PC-3 (cell line): Measurements from ENCODE around the gene SUGP1. TPM values are rescaled to one million over a fixed set of nuclear protein-coding genes. Genes with fewer than 3 reads are reported as not detected.

Source experiments
- ATAC-seq: fragments of 200-7000 bp; cut with Tn5 transposase; 2 replicates; pipeline ENCODE4 v1.9.1; 2020; ENCODE audit warnings: mild to moderate bottlenecking, moderate library complexity
- BruUV-seq: library from RNA; stranded (reverse); fragments of 400-500 nt; replicated peaks from 2 replicates; lab custom pipeline; 2021; lab: Mats Ljungman, UMichigan
- CTCF ChIA-PET: fragments of 300-600 bp; sonication (Branson Sonifier 250); formaldehyde crosslinking; loops from one replicate; lab custom pipeline; 2022; ENCODE audit warnings: antibody characterized with exemption; lab: Charles Lee
- POLR2A ChIA-PET: fragments of 300-600 bp; sonication (Branson Sonifier 250); formaldehyde crosslinking; loops from one replicate; lab custom pipeline; 2022; ENCODE audit warnings: antibody characterized with exemption; ENCODE audit not compliant: unreplicated experiment; lab: Charles Lee
- DNase-seq: peaks from one replicate; pipeline ENCODE4 v3.0.0-alpha.2; 2015
- H2AFZ ChIP-seq: fragments of 300-600 bp; sonication (generic); 2 replicates; pipeline ENCODE4 v1.6.0; 2016; ENCODE audit warnings: antibody characterized with exemption, low read length
- H3F3A ChIP-seq: fragments of 300-600 bp; sonication (generic); one replicate; pipeline ENCODE4 v1.6.0; 2017; ENCODE audit warnings: antibody characterized with exemption, low read length, control low read depth, mild to moderate bottlenecking; ENCODE audit not compliant: unreplicated experiment
- H3K27ac ChIP-seq: fragments of 300-600 bp; sonication (generic); 2 replicates; pipeline ENCODE4 v1.5.1; 2016; ENCODE audit warnings: mild to moderate bottlenecking, low read length
- H3K27me3 ChIP-seq: fragments of 300-600 bp; sonication (generic); 2 replicates; pipeline ENCODE4 v1.6.1; 2016; ENCODE audit warnings: low read length, mixed read lengths
- H3K36me3 ChIP-seq: fragments of 300-600 bp; sonication (generic); 2 replicates; pipeline ENCODE4 v1.6.1; 2016; ENCODE audit warnings: low read depth, mixed run types, low read length, mixed read lengths
- H3K4me1 ChIP-seq: fragments of 300-600 bp; sonication (generic); 2 replicates; pipeline ENCODE4 v1.5.1; 2016; ENCODE audit warnings: low read length; ENCODE audit not compliant: insufficient read depth
- H3K4me2 ChIP-seq: fragments of 300-600 bp; sonication (generic); 2 replicates; pipeline ENCODE4 v1.6.0; 2016; ENCODE audit warnings: low read length
- H3K4me3 ChIP-seq: fragments of 300-600 bp; sonication (generic); 2 replicates; pipeline ENCODE4 v1.5.1; 2016; ENCODE audit warnings: mild to moderate bottlenecking, low read length, mixed read lengths
- H3K79me2 ChIP-seq: fragments of 300-600 bp; sonication (generic); 2 replicates; pipeline ENCODE4 v1.6.1; 2017; ENCODE audit warnings: low read length, mixed read lengths
- H3K9ac ChIP-seq: fragments of 300-600 bp; sonication (generic); 2 replicates; pipeline ENCODE4 v1.6.0; 2016; ENCODE audit warnings: mild to moderate bottlenecking, low read length
- H3K9me2 ChIP-seq: fragments of 300-600 bp; sonication (generic); replicated peaks from 2 replicates; pipeline ENCODE4 v1.6.1; 2016; ENCODE audit warnings: mixed run types, low read length, mixed read lengths
- H3K9me3 ChIP-seq: fragments of 300-600 bp; sonication (generic); 2 replicates; pipeline ENCODE4 v1.6.1; 2016; ENCODE audit warnings: low read length, mixed read lengths
- H4K20me1 ChIP-seq: fragments of 300-600 bp; sonication (generic); 2 replicates; pipeline ENCODE4 v1.6.1; 2016; ENCODE audit warnings: low read length, mixed read lengths
- EZH2 ChIP-seq: fragments of 300-600 bp; sonication (generic); IDR thresholded peaks from one replicate; pipeline ENCODE4 v1.6.1; 2017; ENCODE audit warnings: antibody characterized with exemption, mild to moderate bottlenecking, low read length; ENCODE audit not compliant: unreplicated experiment
- EZH2phosphoT487 ChIP-seq: fragments of 300-600 bp; sonication (generic); IDR thresholded peaks from 2 replicates; pipeline ENCODE4 v1.6.1; 2018; ENCODE audit warnings: mild to moderate bottlenecking, antibody characterized with exemption, low read length, borderline replicate concordance
- intact Hi-C: fragments of 100-400 bp; cut with micrococcal nuclease; formaldehyde crosslinking; loops from 2 replicates; pipeline ENCODE4 v1.9.0; 2023
- total RNA-seq: library from RNA; depleted of rRNA; stranded (reverse); fragments of >200 nt; gene quantifications from 2 replicates; pipeline ENCODE4 v1.2.3, GENCODE V29; 2014
- TF ChIP-seq, protein P1 (sequence below): fragments of 300-600 bp; sonication (generic); conservative IDR thresholded peaks from 2 replicates; pipeline ENCODE4 v1.5.1; 2017; ENCODE audit warnings: antibody characterized with exemption, low read depth, mild to moderate bottlenecking, low read length

The SUGP1 gene
- total RNA-seq, 1 experiment from 2014 or later = 42.1 TPM

DNA sequence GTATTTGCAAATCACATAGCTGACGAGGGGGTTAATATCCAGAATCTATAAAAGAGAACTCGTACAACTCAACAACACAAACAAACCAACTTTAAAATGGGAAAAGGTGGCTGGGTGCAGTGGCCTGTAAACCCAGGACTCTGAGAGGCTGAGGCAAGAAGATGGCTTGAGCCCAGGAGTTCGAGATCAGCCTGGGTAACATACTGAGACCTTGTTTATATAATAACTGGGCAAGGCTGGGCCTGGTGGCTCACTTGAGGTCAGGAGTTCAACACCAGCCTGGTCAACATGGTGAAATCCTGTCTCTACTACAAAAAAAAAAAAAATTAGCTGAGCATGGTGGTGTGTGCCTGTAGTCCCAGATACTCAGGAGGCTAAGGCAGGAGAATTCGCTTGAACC is 25.4 kb downstream of the SUGP1 start:
- H3K27me3 ChIP-seq = no peaks in the 10 kb centered on the region
- TF ChIP-seq EZH2 = no peak
- TF ChIP-seq EZH2phosphoT487 = no peak
- TF ChIP-seq, protein P1, sequence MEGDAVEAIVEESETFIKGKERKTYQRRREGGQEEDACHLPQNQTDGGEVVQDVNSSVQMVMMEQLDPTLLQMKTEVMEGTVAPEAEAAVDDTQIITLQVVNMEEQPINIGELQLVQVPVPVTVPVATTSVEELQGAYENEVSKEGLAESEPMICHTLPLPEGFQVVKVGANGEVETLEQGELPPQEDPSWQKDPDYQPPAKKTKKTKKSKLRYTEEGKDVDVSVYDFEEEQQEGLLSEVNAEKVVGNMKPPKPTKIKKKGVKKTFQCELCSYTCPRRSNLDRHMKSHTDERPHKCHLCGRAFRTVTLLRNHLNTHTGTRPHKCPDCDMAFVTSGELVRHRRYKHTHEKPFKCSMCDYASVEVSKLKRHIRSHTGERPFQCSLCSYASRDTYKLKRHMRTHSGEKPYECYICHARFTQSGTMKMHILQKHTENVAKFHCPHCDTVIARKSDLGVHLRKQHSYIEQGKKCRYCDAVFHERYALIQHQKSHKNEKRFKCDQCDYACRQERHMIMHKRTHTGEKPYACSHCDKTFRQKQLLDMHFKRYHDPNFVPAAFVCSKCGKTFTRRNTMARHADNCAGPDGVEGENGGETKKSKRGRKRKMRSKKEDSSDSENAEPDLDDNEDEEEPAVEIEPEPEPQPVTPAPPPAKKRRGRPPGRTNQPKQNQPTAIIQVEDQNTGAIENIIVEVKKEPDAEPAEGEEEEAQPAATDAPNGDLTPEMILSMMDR = no peak
- H3K9me3 ChIP-seq = no peaks in the 10 kb centered on the region
- intact Hi-C loops = no loop called here
- no peaks in the 10 kb centered on the region for H3K4me1 ChIP-seq
- no peaks in the 10 kb centered on the region for H3K79me2 ChIP-seq
- BruUV-seq = no TSS peak
- ChIA-PET POLR2A (no interaction called here), CTCF (no interaction called here)
- no peak overlapping the region for H3K27ac ChIP-seq
- no peak overlapping the region for H3K4me2 ChIP-seq
- no peak overlapping the region for H2AFZ ChIP-seq
- H3F3A ChIP-seq = no peaks in the 10 kb centered on the region
- H3K36me3 ChIP-seq = peaks cover 18% of the 10 kb centered on the region
- no peak overlapping the region for H3K9ac ChIP-seq
- no peaks in the 10 kb centered on the region for H4K20me1 ChIP-seq
- no peaks in the 10 kb centered on the region for H3K9me2 ChIP-seq
- H3K4me3 ChIP-seq = no peak overlapping the region
- ATAC-seq = no peak
- DNase-seq = no peak

DNA sequence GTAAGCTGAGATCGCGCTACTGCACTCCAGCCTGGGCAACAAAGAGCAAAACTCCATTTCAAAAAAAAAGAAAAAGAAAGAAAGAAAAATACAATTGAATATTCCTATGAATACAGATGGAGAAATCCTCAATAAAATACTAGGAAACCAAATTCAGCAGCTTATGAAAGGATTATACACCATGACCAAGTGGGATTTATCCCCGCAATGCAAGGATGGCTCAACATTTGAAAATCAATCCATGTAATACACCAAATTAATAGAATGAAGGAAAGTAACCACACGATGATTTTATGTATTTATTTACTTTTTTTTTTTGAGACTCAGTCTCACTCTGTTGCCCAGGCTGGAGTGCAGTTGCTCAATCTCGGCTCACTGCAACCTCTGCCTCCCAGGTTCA is 27.7 kb downstream of the SUGP1 start:
- H3K27me3 ChIP-seq = no peaks in the 10 kb centered on the region
- H3K4me3 ChIP-seq = no peak overlapping the region
- no peak overlapping the region for H3K9ac ChIP-seq
- peaks cover 26% of the 10 kb centered on the region for H3K36me3 ChIP-seq
- DNase-seq (no peak), ATAC-seq (no peak)
- no peaks in the 10 kb centered on the region for H3K79me2 ChIP-seq
- H3K9me2 ChIP-seq = no peaks in the 10 kb centered on the region
- H3F3A ChIP-seq = no peaks in the 10 kb centered on the region
- no peaks in the 10 kb centered on the region for H3K4me1 ChIP-seq
- no peak overlapping the region for H2AFZ ChIP-seq
- no peak overlapping the region for H3K4me2 ChIP-seq
- H4K20me1 ChIP-seq = no peaks in the 10 kb centered on the region
- no peak for TF ChIP-seq EZH2phosphoT487
- no peak for TF ChIP-seq EZH2
- TF ChIP-seq, protein P1 = no peak
- intact Hi-C loops = no loop called here
- BruUV-seq = no TSS peak
- H3K9me3 ChIP-seq = no peaks in the 10 kb centered on the region
- ChIA-PET CTCF (no interaction called here), POLR2A (no interaction called here)
- H3K27ac ChIP-seq = no peak overlapping the region

DNA sequence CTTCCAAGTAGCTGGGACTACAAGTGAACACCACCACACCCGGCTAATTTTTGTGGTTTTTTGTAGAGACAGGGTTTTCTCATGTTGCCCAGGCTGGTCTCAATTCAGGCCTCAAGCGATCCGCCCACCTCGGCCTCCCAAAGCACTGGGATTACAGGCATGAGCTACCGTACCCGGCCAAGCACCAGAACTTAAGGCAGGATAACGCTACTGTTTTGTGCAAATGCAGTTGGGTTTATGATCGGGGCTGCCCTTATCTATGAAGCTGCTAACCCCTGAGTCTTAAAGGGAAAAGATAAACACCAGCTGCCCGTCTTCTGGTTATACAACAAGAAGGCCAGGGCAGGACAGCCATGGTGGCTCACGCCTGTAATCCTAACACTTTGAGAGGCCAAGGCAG is 34.6 kb downstream of the SUGP1 start:
- H3K9ac ChIP-seq = no peak overlapping the region
- H3K27ac ChIP-seq = no peak overlapping the region
- intact Hi-C loops = no loop called here
- no peaks in the 10 kb centered on the region for H3K79me2 ChIP-seq
- no peak overlapping the region for H2AFZ ChIP-seq
- DNase-seq (no peak), ATAC-seq (no peak)
- H3K9me3 ChIP-seq = no peaks in the 10 kb centered on the region
- H3K36me3 ChIP-seq = peaks cover 30% of the 10 kb centered on the region
- TF ChIP-seq, protein P1 = no peak
- TF ChIP-seq EZH2phosphoT487 (no peak), EZH2 (no peak)
- no peaks in the 10 kb centered on the region for H3K4me1 ChIP-seq
- H3K4me3 ChIP-seq = no peak overlapping the region
- no peaks in the 10 kb centered on the region for H3F3A ChIP-seq
- H3K4me2 ChIP-seq = no peak overlapping the region
- H3K27me3 ChIP-seq = no peaks in the 10 kb centered on the region
- no peaks in the 10 kb centered on the region for H3K9me2 ChIP-seq
- CTCF ChIA-PET = no interaction called here
- BruUV-seq = no TSS peak
- no peaks in the 10 kb centered on the region for H4K20me1 ChIP-seq
- POLR2A ChIA-PET = no interaction called here
